B cell (primary cell): Measurements from ENCODE around the gene PJA1.

Experiments
- CTCF ChIP-seq: fragments of 200-600 bp; IDR thresholded peaks from one replicate; pipeline ENCODE4 v1.8.0; 2022; ENCODE audit warnings: antibody characterized with exemption, mild to moderate bottlenecking
- EZH2 ChIP-seq: IDR thresholded peaks from 2 replicates; pipeline ENCODE4 v1.6.1; 2012; ENCODE audit warnings: borderline replicate concordance, low read depth, mild to moderate bottlenecking, moderate library complexity, low read length; ENCODE audit not compliant: insufficient read depth, poor library complexity, severe bottlenecking

GRCh38 chrX:69165087-69165651 is at the start of gene PJA1:
- TF ChIP-seq CTCF (no peak), EZH2 (no peak)
